Lung (tissue), 12 donors: ENCODE measurements around the gene FXYD7. TPM values are rescaled to one million over a fixed set of nuclear protein-coding genes. Genes with fewer than 3 reads are reported as not detected.

Source experiments
- ATAC-seq: fragments of 200-7000 bp; cut with Tn5 transposase; one replicate; pipeline ENCODE4 v1.9.1; 2020; ENCODE audit warnings: moderate number of reproducible peaks; ENCODE audit not compliant: insufficient read depth, low FRiP score
- DNase-seq, 3 donors: peaks; one replicate each; pipeline ENCODE4 v3.0.0-alpha.2; 2013 to 2017
- H3K27ac ChIP-seq, 2 donors: one replicate each; pipeline ENCODE4 v1.5.1; 2013; ENCODE audit warnings: mild to moderate bottlenecking in 2 of 2, moderate library complexity in 2 of 2, control low read depth in 1 of 2, inconsistent platforms in 1 of 2, low read depth in 1 of 2, low read length in 1 of 2
- H3K27me3 ChIP-seq, 3 donors: one replicate each; pipeline ENCODE4 v1.5.1; 2013; ENCODE audit warnings: low read length in 2 of 3; ENCODE audit not compliant: control insufficient read depth in 3 of 3, insufficient read depth in 3 of 3
- H3K36me3 ChIP-seq, 4 donors: one replicate each; pipeline ENCODE4 v1.5.1; 2013; ENCODE audit warnings: low read length in 4 of 4, mild to moderate bottlenecking in 1 of 4, moderate library complexity in 1 of 4; ENCODE audit not compliant: control insufficient read depth in 4 of 4, insufficient read depth in 4 of 4
- H3K4me1 ChIP-seq, 5 donors: one replicate each; pipeline ENCODE4 v1.5.1; 2013; ENCODE audit warnings: low read length in 5 of 5, mild to moderate bottlenecking in 2 of 5, moderate library complexity in 1 of 5; ENCODE audit not compliant: control insufficient read depth in 5 of 5, insufficient read depth in 5 of 5
- H3K4me3 ChIP-seq: one replicate; pipeline ENCODE4 v1.5.1; 2013; ENCODE audit warnings: mild to moderate bottlenecking, control low read depth, moderate library complexity
- H3K9ac ChIP-seq, 2 donors: one replicate each; pipeline ENCODE4 v1.5.1; 2013; ENCODE audit warnings: low read length in 2 of 2, control low read depth in 1 of 2; ENCODE audit not compliant: insufficient read depth in 1 of 2
- H3K9me3 ChIP-seq, 4 donors: one replicate each; pipeline ENCODE4 v1.5.1; 2013; ENCODE audit warnings: low read length in 3 of 4, mild to moderate bottlenecking in 1 of 4, moderate library complexity in 1 of 4; ENCODE audit not compliant: control insufficient read depth in 4 of 4, insufficient read depth in 3 of 4
- WGBS, 2 donors: extraction: QIAGEN DNeasy Blood & Tissue Kit; methylation state at CpG; one replicate each; pipeline ENCODE4 v1.1.7; 2013; 5-methylcytosine and 5-hydroxymethylcytosine counted together
- polyA plus RNA-seq, 2 donors: library from polyadenylated mRNA; stranded (reverse); fragments of 200-250 nt; gene quantifications; one replicate each; pipeline ENCODE4 v1.2.1, GENCODE V29; 2013
- total RNA-seq, 2 donors: library from RNA; depleted of rRNA in 1 of 2; stranded (reverse); fragments of >200 nt in 1 of 2; gene quantifications; one replicate each; pipeline ENCODE4 v1.2.1, GENCODE V29; 2014 to 2021
- TF ChIP-seq, protein P1 (sequence below): IDR thresholded peaks from 2 replicates; pipeline ENCODE4 v1.5.1; 2012; ENCODE audit warnings: mild to moderate bottlenecking; ENCODE audit errors: control extremely low read depth, extremely low read depth
- donor health status: control.
- donor health status: control.
- donor health status: Bipolar disorder and iron deficiency.
- donor health status: healthy.
- donor health status: DM: yes; HTN: yes; CAD: no.

FXYD7 gene
- total and polyA plus RNA-seq, 4 donors = 0.31 to 0.39 TPM; not detected in 2

DNA sequence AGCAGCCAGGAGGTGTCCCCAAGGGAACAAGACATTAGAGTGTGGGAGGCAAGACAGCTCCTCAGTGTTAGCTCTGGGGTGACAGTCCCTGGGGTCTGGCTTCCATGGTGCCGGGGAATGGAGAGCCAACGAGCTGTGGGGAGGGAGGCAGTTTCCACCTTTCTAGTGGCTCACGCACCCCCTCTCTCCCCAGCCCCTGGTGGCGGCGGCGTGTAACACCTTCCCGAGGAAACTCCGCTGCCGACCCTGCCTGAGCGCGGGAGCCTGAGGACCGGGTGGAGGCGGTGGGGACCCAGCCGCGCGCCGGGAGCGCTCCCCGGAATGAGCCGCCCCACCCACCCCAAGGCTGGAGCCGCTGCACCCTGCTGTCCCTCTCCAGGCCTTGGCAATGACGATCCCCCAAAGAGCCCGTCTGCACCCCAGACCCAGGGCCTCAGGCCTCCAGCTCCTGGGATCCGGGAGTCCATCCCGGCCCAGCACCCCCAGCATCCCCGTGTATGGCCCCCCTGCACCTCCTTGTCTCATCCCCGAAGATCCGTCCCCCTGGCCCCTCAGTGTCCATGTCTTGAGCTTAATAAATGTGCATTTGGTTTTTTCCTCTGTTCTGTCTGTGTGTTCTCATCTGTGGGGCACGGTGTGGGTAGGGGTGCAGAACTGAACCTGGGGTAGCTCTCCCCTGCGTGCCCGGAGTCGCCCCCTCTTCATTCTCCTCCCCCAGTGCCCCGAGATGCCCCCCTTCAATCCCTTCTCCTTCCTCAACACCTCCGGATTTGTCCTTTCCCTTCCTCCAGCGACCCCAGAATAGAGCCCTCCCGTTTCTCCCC lies 10.9 kb downstream of the FXYD7 start:
- Histone ChIP-seq H3K4me3 (peak overlapping the region; percentile 88), H3K4me1 (peaks cover 0 to 15% (median 10%) of the 10 kb centered on the region in 5 donors), H3K9me3 (no peaks in the 10 kb centered on the region), H3K36me3 (peaks cover 0 to 14% (median 3%) of the 10 kb centered on the region in 4 donors), H3K9ac (no peak overlapping the region), H3K27me3 (peaks cover 0 to 45% (median 26%) of the 10 kb centered on the region in 3 donors), H3K27ac (peak overlapping the region in 1 of 2 donors; percentile 51)
- DNase-seq = peak in 1 of 3 donors; percentile 40
- WGBS, 2 donors = 1% methylated on average over 36 of the region's 36 CpGs
- peak; percentile 51 for ATAC-seq
- TF ChIP-seq, protein P1, sequence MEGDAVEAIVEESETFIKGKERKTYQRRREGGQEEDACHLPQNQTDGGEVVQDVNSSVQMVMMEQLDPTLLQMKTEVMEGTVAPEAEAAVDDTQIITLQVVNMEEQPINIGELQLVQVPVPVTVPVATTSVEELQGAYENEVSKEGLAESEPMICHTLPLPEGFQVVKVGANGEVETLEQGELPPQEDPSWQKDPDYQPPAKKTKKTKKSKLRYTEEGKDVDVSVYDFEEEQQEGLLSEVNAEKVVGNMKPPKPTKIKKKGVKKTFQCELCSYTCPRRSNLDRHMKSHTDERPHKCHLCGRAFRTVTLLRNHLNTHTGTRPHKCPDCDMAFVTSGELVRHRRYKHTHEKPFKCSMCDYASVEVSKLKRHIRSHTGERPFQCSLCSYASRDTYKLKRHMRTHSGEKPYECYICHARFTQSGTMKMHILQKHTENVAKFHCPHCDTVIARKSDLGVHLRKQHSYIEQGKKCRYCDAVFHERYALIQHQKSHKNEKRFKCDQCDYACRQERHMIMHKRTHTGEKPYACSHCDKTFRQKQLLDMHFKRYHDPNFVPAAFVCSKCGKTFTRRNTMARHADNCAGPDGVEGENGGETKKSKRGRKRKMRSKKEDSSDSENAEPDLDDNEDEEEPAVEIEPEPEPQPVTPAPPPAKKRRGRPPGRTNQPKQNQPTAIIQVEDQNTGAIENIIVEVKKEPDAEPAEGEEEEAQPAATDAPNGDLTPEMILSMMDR = no peak

DNA sequence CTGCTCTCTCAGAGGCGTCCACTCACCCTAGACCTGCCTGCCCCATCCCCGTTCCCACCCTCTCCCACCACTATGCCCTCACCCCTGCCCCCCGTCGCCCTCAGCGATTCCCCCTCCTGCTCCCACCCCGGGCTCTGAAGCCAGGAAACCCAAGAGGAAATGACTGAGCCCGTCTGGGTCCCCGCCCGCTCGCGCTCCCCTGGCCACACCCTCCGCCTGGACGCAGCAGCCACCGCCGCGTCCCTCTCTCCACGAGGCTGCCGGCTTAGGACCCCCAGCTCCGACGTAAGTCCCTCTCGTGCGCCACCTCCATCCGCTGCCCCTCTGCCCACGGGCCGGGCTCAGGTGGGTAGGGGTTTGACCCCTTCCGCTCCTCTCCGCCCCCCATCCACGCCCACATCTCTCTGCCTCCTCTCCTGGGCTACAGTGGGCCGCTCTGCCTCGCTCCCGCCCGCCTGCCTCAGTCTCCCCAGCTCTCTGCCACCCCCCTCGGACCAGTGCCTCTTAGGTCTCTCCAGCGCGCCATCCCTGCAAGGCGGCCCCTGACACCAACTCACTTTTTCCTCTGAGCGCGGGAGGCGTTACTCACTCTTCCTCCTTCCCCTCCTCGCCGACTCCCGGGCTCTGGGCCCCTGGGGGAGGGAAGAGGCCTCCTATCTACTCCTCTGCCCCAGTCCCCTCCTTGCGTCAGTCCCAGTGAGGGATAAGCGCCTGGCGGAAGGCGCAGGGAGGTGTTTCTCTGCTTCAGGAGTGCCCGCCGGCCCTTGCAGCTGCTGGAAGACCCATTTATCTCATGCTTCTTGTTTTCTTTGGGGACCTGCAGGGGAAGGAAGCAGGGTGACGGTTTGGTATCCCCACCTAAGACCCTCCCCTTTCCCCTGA lies 11.7 kb downstream of the FXYD7 start, which contains the start of gene FXYD5:
FXYD5 (plus strand) TSS at position 211 of the 882 bp plus-strand sequence. CDS start 816 bp downstream, outside the sequence.
- peaks cover 0 to 45% (median 26%) of the 10 kb centered on the region in 3 donors for H3K27me3 ChIP-seq
- WGBS, 2 donors = 1% methylated on average over 45 to 49 of the region's 49 CpGs
- H3K27ac ChIP-seq = peak within 1 kb of the TSS; percentile 51 to 97
- peak within 1 kb of the TSS; percentile 88 for H3K4me3 ChIP-seq
- H3K9me3 ChIP-seq = no peaks in the 10 kb centered on the region
- no peak within 1 kb of the TSS for H3K9ac ChIP-seq
- DNase-seq = peak; percentile 57 to 75 (median 63)
- peak; percentile 82 for ATAC-seq
- H3K36me3 ChIP-seq = peaks cover 0 to 17% (median 3%) of the 10 kb centered on the region in 4 donors
- TF ChIP-seq, protein P1 = no peak
- peaks cover 0 to 15% (median 10%) of the 10 kb centered on the region in 5 donors for H3K4me1 ChIP-seq

- H3K4me3 ChIP-seq = peak overlapping the region; percentile 88
- peaks cover 0 to 21% (median 3%) of the 10 kb centered on the region in 4 donors for H3K36me3 ChIP-seq
- peaks cover 0 to 45% (median 26%) of the 10 kb centered on the region in 3 donors for H3K27me3 ChIP-seq
- WGBS, 2 donors = 12 to 16% methylated on average over 17 of the region's 17 CpGs
- ATAC-seq (no peak), DNase-seq (no peak)
- no peak overlapping the region for H3K9ac ChIP-seq
- H3K9me3 ChIP-seq = no peaks in the 10 kb centered on the region
- TF ChIP-seq, protein P1 = no peak
- peak overlapping the region in 1 of 2 donors; percentile 97 for H3K27ac ChIP-seq
- peaks cover 0 to 15% (median 10%) of the 10 kb centered on the region in 5 donors for H3K4me1 ChIP-seq
Measured at GRCh38 chr19:35155441-35155840, 12.4 kb downstream of the FXYD7 start.
